Brain microvascular endothelial cell (primary cell): ENCODE measurements around the gene KRTAP2-4.
"Not testable (repeated sequence)": the region's sequence is repeated elsewhere in the genome, so short reads cannot be mapped to it uniquely, and the experiment has no call there.

ENCODE experiments used
- DNase-seq: peaks from one replicate; pipeline ENCODE4 v3.0.0-alpha.2; 2020
- H3K27ac ChIP-seq: fragments of 250-450 bp; sonication (Bioruptor Pico); 2 replicates; pipeline ENCODE4 v1.5.1; 2020; ENCODE audit warnings: mild to moderate bottlenecking, moderate library complexity
- H3K27me3 ChIP-seq: fragments of 250-450 bp; sonication (Bioruptor Pico); replicated peaks from 2 replicates; pipeline ENCODE4 v1.5.1; 2020; ENCODE audit warnings: mild to moderate bottlenecking
- H3K36me3 ChIP-seq: fragments of 250-450 bp; sonication (Bioruptor Pico); replicated peaks from 2 replicates; pipeline ENCODE4 v1.5.1; 2020; ENCODE audit warnings: mild to moderate bottlenecking
- H3K4me3 ChIP-seq: 2 replicates; pipeline ENCODE4 v1.5.1; 2011; ENCODE audit warnings: low read depth, mild to moderate bottlenecking, control low read depth, low read length, moderate library complexity
- in situ Hi-C: cut with HindIII; loops from 2 replicates; pipeline ENCODE4 v1.10.0; 2017; ENCODE audit warnings: low sequenced_read_pairs, low pct_ligation_motif_present
- TF ChIP-seq, protein P1 (sequence below): IDR thresholded peaks from 2 replicates; pipeline ENCODE4 v1.5.1; 2011; ENCODE audit warnings: low read depth, mild to moderate bottlenecking, moderate library complexity, low read length, control low read depth, inconsistent platforms; ENCODE audit errors: missing control alignments

KRTAP2-4 gene, protein sequence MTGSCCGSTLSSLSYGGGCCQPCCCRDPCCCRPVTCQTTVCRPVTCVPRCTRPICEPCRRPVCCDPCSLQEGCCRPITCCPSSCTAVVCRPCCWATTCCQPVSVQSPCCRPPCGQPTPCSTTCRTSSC

DNA sequence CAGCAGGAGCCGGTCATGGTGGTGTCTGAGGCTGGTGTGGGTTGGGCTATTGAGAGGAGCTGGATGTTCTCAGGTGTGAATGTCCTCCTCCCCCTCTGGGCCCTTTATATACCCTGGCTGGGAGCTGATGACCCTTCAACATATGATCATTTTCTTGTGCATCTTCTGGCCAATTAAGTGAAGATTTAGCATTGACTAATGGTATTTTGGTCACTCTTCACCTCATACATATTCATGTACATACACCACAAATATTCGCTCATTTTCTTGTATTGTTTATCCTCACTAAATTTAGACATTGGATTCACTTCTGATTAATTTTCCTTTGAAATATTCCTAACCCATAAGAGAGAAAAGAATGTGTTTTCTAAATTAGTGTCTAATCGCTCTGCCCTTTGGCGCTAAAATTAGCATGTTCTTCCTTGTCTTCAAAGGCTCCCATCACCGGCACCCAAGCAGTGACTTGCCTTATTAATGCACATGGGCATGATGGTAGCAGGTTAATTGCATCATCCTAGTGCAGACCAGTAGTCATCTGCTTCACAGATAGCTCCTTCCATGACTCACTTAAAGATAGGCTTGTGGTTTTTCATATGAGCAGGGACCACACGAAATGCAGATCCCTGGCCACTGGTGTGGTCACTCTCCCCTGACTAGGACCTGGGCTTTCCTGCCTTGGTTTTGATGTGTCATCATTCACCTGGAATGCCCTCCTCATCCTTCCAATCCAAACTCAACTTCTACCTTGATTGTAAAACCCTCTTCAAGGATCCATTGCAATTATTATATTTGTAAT lies at the start of gene KRTAP2-4:
TSS of gene KRTAP2-4 (minus strand) at position 51 of the 796 bp plus-strand sequence. CDS start at position 17, 34 bp downstream.
- Histone ChIP-seq H3K27ac (peak within 1 kb of the TSS; percentile 57), H3K27me3 (no peaks in the 10 kb centered on the region), H3K36me3 (no peaks in the 10 kb centered on the region), H3K4me3 (no peak within 1 kb of the TSS)
- TF ChIP-seq, protein P1, sequence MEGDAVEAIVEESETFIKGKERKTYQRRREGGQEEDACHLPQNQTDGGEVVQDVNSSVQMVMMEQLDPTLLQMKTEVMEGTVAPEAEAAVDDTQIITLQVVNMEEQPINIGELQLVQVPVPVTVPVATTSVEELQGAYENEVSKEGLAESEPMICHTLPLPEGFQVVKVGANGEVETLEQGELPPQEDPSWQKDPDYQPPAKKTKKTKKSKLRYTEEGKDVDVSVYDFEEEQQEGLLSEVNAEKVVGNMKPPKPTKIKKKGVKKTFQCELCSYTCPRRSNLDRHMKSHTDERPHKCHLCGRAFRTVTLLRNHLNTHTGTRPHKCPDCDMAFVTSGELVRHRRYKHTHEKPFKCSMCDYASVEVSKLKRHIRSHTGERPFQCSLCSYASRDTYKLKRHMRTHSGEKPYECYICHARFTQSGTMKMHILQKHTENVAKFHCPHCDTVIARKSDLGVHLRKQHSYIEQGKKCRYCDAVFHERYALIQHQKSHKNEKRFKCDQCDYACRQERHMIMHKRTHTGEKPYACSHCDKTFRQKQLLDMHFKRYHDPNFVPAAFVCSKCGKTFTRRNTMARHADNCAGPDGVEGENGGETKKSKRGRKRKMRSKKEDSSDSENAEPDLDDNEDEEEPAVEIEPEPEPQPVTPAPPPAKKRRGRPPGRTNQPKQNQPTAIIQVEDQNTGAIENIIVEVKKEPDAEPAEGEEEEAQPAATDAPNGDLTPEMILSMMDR: no peak
- in situ Hi-C loops: no loop called here
- DNase-seq: peak; percentile 94

DNA sequence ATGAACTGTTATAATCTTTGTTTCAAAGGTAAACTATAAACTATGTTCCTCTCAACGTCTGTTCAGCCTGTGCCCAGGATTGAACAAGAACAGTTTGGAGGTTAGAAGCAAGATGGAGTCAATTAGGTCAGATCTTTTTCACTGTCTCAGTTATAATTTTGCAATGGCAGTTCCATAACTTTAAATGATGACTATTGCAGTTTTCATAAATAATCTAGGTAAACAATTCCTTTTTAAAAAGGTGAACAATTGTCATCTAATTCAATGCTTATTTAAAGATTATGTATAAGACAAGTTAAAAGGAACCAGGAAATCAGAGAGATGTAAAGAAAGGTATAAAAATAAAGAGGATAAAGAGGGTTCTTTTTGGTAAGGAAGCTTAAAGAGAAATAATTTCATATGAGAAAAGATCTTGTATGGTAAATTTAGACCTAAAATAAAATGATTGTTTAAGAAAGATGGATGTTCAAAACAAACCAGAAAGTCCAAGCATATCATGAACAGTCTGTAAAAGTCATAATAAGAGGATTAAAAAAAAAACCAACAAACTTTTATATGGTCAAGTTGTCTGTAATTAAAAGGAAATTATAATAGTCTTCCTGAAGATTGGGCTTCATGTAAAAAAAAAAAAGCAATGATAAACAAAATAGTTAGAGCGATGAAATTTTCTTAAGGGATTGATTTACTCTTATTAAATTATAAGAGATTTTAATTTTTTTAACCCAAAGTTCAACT lies 45.6 kb upstream of the KRTAP2-4 start:
- Histone ChIP-seq H3K36me3 (no peaks in the 10 kb centered on the region), H3K27me3 (no peaks in the 10 kb centered on the region), H3K4me3 (no peak overlapping the region), H3K27ac (no peak overlapping the region)
- DNase-seq: no peak
- TF ChIP-seq, protein P1: no peak
- in situ Hi-C loops: no loop called here

DNA sequence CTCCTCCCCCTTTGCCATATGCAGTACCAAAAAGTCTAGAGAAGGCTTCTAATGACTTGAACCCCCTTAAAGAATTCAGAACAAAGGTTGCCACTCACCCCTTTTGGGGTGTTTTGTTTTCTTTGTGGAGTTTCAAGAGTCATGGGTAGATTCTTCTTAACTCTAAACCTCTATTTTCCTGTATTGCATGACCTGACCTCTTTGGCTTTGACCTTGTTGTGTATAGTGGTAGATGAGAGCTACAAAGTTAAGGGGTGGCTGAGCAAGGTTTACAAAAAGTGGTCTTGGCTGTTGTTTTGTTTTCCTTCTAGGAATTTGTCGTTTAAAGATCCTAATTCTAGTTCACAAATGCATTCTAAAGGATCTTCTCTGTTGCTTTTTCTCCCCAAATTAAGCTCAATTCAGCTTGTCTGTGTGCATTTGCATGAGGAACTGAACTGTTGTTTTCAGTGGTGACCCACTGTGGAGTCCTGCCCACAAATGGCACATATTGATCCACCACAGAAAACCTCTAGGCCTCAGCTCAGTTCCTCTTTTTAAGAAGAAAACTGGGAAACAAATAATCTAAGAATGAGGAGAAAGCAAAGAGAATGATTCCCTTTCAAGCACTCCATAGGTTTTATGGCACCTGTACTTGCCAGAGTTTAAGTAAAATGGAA lies 43.2 kb upstream of the KRTAP2-4 start:
- H3K4me3 ChIP-seq, H3K27ac ChIP-seq, in situ Hi-C loops: not testable (repeated sequence)

DNA sequence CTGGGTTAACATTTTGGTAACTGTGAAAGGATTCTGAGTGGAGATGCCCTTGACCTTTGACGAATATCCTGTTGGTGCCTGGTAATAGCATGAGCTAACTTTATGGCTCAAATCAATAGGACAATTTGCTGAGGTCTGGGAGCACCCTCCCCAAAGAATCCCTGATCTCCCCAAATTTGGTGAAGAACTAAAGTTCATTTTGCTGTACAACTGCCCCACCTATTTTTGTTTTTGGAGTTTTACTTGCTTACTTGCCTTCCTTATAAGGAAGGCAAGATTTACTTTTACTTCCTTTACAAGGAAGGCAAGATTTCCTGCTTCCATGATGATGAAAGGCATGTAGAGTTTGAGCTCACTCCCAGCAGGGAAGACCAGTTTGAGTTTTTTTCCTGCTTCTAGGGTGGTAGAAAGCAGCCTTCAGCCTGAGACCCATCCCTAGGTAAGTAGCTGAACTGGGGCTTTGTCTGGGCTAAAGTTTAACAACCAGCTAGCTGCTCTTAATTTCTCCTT lies 42.3 kb upstream of the KRTAP2-4 start:
- in situ Hi-C loops: no loop called here

More for the DNA sequence above, 43.2 kb upstream of the KRTAP2-4 start:
- DNase-seq, H3K36me3 ChIP-seq, H3K27me3 ChIP-seq: not testable (repeated sequence)

DNA sequence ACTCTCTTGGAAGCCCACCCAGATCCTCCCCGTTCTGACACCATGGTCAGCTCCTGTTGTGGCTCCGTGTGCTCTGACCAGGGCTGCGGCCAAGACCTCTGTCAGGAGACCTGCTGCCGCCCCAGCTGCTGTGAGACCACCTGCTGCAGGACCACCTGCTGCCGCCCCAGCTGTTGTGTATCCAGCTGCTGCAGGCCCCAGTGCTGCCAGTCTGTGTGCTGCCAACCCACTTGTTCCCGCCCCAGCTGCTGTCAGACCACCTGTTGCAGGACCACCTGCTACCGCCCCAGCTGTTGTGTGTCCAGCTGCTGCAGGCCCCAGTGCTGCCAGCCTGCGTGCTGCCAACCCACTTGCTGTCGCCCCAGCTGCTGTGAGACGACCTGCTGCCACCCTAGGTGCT lies 39.7 kb upstream of the KRTAP2-4 start, which contains the start of gene KRTAP4-9:
TSS of gene KRTAP4-9 (plus strand) at position 43 of the 400 bp plus-strand sequence. CDS start at position 43, 0 bp downstream.
- H3K27ac ChIP-seq, DNase-seq, H3K36me3 ChIP-seq, H3K4me3 ChIP-seq, H3K27me3 ChIP-seq, in situ Hi-C loops: not testable (repeated sequence)

More for the DNA sequence above, 42.3 kb upstream of the KRTAP2-4 start:
- H3K27ac ChIP-seq: no peak overlapping the region
- no peaks in the 10 kb centered on the region for H3K36me3 ChIP-seq
- H3K4me3 ChIP-seq: no peak overlapping the region
- no peak for DNase-seq
- TF ChIP-seq, protein P1: no peak
- H3K27me3 ChIP-seq: no peaks in the 10 kb centered on the region

DNA sequence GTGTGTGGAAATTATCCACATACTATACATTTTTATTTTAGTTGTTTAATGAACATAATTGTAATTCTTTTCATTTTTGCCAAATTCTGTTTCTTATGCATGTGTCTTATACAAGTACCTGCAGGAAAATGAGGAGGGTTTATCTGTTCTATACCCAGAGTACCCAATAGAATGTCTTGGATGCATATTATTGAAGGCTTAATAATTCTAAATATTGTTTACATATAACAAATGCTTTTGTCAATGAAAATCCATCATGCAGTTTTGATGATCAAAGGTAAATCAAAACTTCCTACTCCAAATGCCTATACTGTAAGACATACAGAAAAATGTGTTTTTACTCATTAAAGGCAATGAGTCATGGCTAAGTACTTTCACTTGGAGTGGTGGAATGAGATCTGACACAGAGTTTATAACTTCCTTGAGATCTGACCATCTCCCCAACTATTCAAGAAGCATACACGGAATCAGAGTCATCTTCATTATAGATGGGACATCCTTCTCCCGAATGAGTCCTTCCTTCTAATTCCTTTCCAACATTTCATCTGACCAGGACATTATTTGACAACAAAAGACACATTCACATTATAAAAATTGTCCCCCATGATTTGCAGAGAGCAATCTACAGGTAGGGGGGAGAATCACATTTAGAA lies 38.8 kb upstream of the KRTAP2-4 start:
- in situ Hi-C loops, H3K4me3 ChIP-seq, H3K36me3 ChIP-seq, H3K27ac ChIP-seq, H3K27me3 ChIP-seq: not testable (repeated sequence)
- DNase-seq: peak; percentile 56
